HEK293 (cell line): ENCODE measurements around the gene RSRC1.

Experiments
- CTCF ChIA-PET: fragments of 350-600 bp; formaldehyde crosslinking; extraction: SDS; loops from one replicate; lab custom pipeline; 2021; ENCODE audit warnings: antibody characterized with exemption; lab: Yijun Ruan, JAX
- POLR2A ChIA-PET: fragments of 300-600 bp; formaldehyde crosslinking; extraction: SDS; loops from one replicate; lab custom pipeline; 2020; ENCODE audit warnings: antibody characterized with exemption, inconsistent platforms; lab: Yijun Ruan, JAX
- H3K27ac ChIP-seq: fragments of 200-500 bp; sonication (Bioruptor generic); 2 replicates; pipeline ENCODE4 v1.5.1; 2014; ENCODE audit warnings: low read depth, low read length, control low read depth, inconsistent platforms; ENCODE audit errors: extremely low read depth
- H3K36me3 ChIP-seq, 2 experiments: fragments of 200-500 bp in 1 of 2; sonication (Bioruptor generic) in 1 of 2; 1 replicate in 1 of 2; 2 replicates in 1 of 2; pipeline ENCODE4 v1.5.1; 2014 to 2017; ENCODE audit warnings: inconsistent platforms in 2 of 2, low read length in 2 of 2; ENCODE audit not compliant: control insufficient read depth in 2 of 2, insufficient read depth in 1 of 2
- H3K4me1 ChIP-seq: fragments of 200-500 bp; sonication (Bioruptor generic); 2 replicates; pipeline ENCODE4 v1.5.1; 2014; ENCODE audit warnings: mild to moderate bottlenecking, low read length, inconsistent platforms; ENCODE audit not compliant: control insufficient read depth, insufficient read depth
- H3K4me3 ChIP-seq: 2 replicates; pipeline ENCODE4 v1.5.1; 2011; ENCODE audit warnings: low read depth, mild to moderate bottlenecking, control low read depth, low read length, moderate library complexity
- H3K9me3 ChIP-seq: fragments of 200-500 bp; sonication (Bioruptor generic); 2 replicates; pipeline ENCODE4 v1.5.1; 2014; ENCODE audit warnings: low read depth, low read length, inconsistent platforms; ENCODE audit not compliant: control insufficient read depth, insufficient read depth
- KLF17 ChIP-seq: fragments of 450-650 bp; formaldehyde crosslinking; IDR thresholded peaks from 2 replicates; pipeline ENCODE4 v1.5.1; 2016; ENCODE audit warnings: missing biosample characterization, missing genetic modification characterization
- MEIS1 ChIP-seq: sonication (generic); formaldehyde crosslinking; IDR thresholded peaks from 2 replicates; pipeline ENCODE4 v1.8.1; 2022; ENCODE audit warnings: missing genetic modification reagents, mild to moderate bottlenecking, borderline replicate concordance
- OSR2 ChIP-seq: fragments of 450-650 bp; formaldehyde crosslinking; IDR thresholded peaks from 2 replicates; pipeline ENCODE4 v1.5.1; 2016; ENCODE audit warnings: missing biosample characterization, missing genetic modification characterization
- SALL2 ChIP-seq: fragments of 450-650 bp; formaldehyde crosslinking; IDR thresholded peaks from 2 replicates; pipeline ENCODE4 v1.5.0; 2017; ENCODE audit warnings: missing biosample characterization, mild to moderate bottlenecking, missing genetic modification characterization, borderline replicate concordance
- SP3 ChIP-seq: fragments of 450-650 bp; formaldehyde crosslinking; IDR thresholded peaks from 2 replicates; pipeline ENCODE4 v1.5.1; 2016; ENCODE audit warnings: missing biosample characterization, missing genetic modification characterization
- ZBTB1 ChIP-seq: fragments of 450-650 bp; formaldehyde crosslinking; IDR thresholded peaks from 2 replicates; pipeline ENCODE4 v1.5.1; 2016; ENCODE audit warnings: missing biosample characterization, missing genetic modification characterization
- ZEB2 ChIP-seq: fragments of 450-650 bp; formaldehyde crosslinking; IDR thresholded peaks from 2 replicates; pipeline ENCODE4 v1.5.1; 2016; ENCODE audit warnings: missing biosample characterization, missing genetic modification characterization
- ZNF274 ChIP-seq, 2 experiments: fragments of 200-500 bp in 1 of 2; fragments of 450-650 bp in 1 of 2; sonication (Bioruptor generic) in 1 of 2; formaldehyde crosslinking in 1 of 2; IDR thresholded peaks; 2 replicates each; pipeline versions ENCODE4 v1.5.1 to v1.6.1; 2014 to 2016; ENCODE audit warnings: borderline replicate concordance in 1 of 2, inconsistent platforms in 1 of 2, low read length in 1 of 2, missing biosample characterization in 1 of 2, missing genetic modification characterization in 1 of 2
- ZNF311 ChIP-seq: fragments of 450-650 bp; formaldehyde crosslinking; IDR thresholded peaks from 2 replicates; pipeline ENCODE4 v1.5.1; 2017; ENCODE audit warnings: missing biosample characterization, missing genetic modification characterization, borderline replicate concordance
- ZNF362 ChIP-seq: fragments of 450-650 bp; formaldehyde crosslinking; IDR thresholded peaks from 2 replicates; pipeline ENCODE4 v1.5.1; 2016; ENCODE audit warnings: missing biosample characterization, missing genetic modification characterization
- ZNF394 ChIP-seq: fragments of 450-650 bp; formaldehyde crosslinking; IDR thresholded peaks from 2 replicates; pipeline ENCODE4 v1.5.1; 2016; ENCODE audit warnings: missing biosample characterization, missing genetic modification characterization, mild to moderate bottlenecking, moderate library complexity, borderline replicate concordance
- ZNF529 ChIP-seq: fragments of 450-650 bp; formaldehyde crosslinking; IDR thresholded peaks from 2 replicates; pipeline ENCODE4 v1.5.1; 2017; ENCODE audit warnings: missing genetic modification characterization, missing biosample characterization; ENCODE audit not compliant: insufficient replicate concordance
- ZNF558 ChIP-seq: fragments of 450-650 bp; formaldehyde crosslinking; IDR thresholded peaks from 2 replicates; pipeline ENCODE4 v1.5.1; 2016; ENCODE audit warnings: missing biosample characterization, missing genetic modification characterization
- ZNF571 ChIP-seq: fragments of 450-650 bp; formaldehyde crosslinking; IDR thresholded peaks from 2 replicates; pipeline ENCODE4 v1.5.0; 2017; ENCODE audit warnings: missing biosample characterization, missing genetic modification characterization
- ZNF639 ChIP-seq: fragments of 450-650 bp; formaldehyde crosslinking; IDR thresholded peaks from 2 replicates; pipeline ENCODE4 v1.5.1; 2016; ENCODE audit warnings: missing biosample characterization, missing genetic modification characterization
- ZNF658 ChIP-seq: fragments of 450-650 bp; formaldehyde crosslinking; IDR thresholded peaks from 2 replicates; pipeline ENCODE4; 2016; ENCODE audit warnings: missing biosample characterization, missing genetic modification characterization
- ZNF664 ChIP-seq: fragments of 450-650 bp; formaldehyde crosslinking; IDR thresholded peaks from 2 replicates; pipeline ENCODE4 v1.5.1; 2016; ENCODE audit warnings: missing biosample characterization, missing genetic modification characterization
- TF ChIP-seq, protein P1 (sequence below): fragments of 450-650 bp; formaldehyde crosslinking; IDR thresholded peaks from 2 replicates; pipeline ENCODE4 v1.5.1; 2017; ENCODE audit warnings: missing biosample characterization, missing genetic modification characterization
- TF ChIP-seq, protein P2 (sequence below): fragments of 450-650 bp; IDR thresholded peaks from 2 replicates; pipeline ENCODE4 v1.5.1; 2018; ENCODE audit warnings: missing biosample characterization, mild to moderate bottlenecking, missing genetic modification characterization
- TF ChIP-seq, protein P3 (sequence below): fragments of 450-650 bp; formaldehyde crosslinking; IDR thresholded peaks from 2 replicates; pipeline ENCODE4 v1.5.1; 2016; ENCODE audit warnings: missing biosample characterization, missing genetic modification characterization

Gene RSRC1

GRCh38 chr3:158308236-158308928 is 198.5 kb downstream of the RSRC1 start:
- ChIA-PET POLR2A (no interaction called here), CTCF (interaction anchor here (0.6 kb wide), 1 partner anchor 940 kb away, joined by 4 read pairs; no protein-coding TSS in a partner anchor)
- Histone ChIP-seq H3K4me3 (no peak overlapping the region), H3K9me3 (no peaks in the 10 kb centered on the region), H3K36me3 (no peaks in the 10 kb centered on the region), H3K4me1 (no peaks in the 10 kb centered on the region), H3K27ac (no peak overlapping the region)
- TF ChIP-seq, protein P1, sequence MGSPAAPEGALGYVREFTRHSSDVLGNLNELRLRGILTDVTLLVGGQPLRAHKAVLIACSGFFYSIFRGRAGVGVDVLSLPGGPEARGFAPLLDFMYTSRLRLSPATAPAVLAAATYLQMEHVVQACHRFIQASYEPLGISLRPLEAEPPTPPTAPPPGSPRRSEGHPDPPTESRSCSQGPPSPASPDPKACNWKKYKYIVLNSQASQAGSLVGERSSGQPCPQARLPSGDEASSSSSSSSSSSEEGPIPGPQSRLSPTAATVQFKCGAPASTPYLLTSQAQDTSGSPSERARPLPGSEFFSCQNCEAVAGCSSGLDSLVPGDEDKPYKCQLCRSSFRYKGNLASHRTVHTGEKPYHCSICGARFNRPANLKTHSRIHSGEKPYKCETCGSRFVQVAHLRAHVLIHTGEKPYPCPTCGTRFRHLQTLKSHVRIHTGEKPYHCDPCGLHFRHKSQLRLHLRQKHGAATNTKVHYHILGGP, result no peak
- TF ChIP-seq ZNF529 (tag by site-specific recombination) (no peak), ZNF311 (no peak), SALL2 (tag by site-specific recombination) (no peak), ZNF639 (tag by site-specific recombination) (no peak), ZNF274 (IDR thresholded peaks at IDR 0.05; ENCODE audit: low read length) (no peak), ZNF274 (tag by site-specific recombination; IDR thresholded peaks at IDR 0.05; ENCODE audit: borderline replicate concordance) (no peak), ZNF362 (tag by site-specific recombination) (no peak), ZBTB1 (tag by site-specific recombination) (no peak), ZNF558 (tag by site-specific recombination) (no peak)
- TF ChIP-seq, protein P2, sequence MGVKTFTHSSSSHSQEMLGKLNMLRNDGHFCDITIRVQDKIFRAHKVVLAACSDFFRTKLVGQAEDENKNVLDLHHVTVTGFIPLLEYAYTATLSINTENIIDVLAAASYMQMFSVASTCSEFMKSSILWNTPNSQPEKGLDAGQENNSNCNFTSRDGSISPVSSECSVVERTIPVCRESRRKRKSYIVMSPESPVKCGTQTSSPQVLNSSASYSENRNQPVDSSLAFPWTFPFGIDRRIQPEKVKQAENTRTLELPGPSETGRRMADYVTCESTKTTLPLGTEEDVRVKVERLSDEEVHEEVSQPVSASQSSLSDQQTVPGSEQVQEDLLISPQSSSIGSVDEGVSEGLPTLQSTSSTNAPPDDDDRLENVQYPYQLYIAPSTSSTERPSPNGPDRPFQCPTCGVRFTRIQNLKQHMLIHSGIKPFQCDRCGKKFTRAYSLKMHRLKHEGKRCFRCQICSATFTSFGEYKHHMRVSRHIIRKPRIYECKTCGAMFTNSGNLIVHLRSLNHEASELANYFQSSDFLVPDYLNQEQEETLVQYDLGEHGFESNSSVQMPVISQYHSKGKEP (tag by site-specific recombination), result no peak

DNA sequence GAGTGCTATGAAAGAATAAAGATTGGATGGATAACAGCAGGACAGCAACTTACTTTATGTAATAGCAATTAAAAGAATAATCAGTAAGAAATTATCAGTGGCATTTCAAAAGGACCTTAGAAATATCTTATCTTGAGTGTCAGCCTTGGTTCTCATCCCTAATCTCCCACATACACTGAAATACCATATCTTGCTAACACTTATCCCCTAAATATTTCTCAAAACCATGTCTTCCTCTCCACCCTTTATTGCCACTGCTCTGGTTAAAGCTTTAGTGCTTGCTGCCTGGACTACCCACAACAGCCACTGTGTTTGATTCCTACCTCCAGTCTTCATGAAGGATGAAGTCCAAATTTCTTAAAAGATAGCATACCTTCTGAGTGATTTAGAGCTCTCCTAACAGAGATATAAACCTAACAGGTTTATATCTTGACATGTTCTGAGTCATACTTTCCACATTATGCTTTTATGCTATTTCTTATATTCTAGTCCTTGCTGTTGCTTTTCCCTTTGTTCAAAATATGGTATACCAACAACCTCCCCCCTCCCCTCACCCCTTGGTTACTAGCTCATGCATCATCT is 202.8 kb downstream of the RSRC1 start:
- ChIA-PET CTCF (interaction anchor here (0.6 to 1.5 kb wide), 6 partner anchors 10 to 706 kb away, joined by 3 to 7 read pairs (median 3); no protein-coding TSS in a partner anchor), POLR2A (interaction anchor here (1.1 kb wide), 1 partner anchor 203 kb away, joined by 5 read pairs; the partner anchor contains the start of gene RSRC1)
- H3K36me3 ChIP-seq, result no peaks in the 10 kb centered on the region
- no peak overlapping the region for H3K27ac ChIP-seq
- no peak overlapping the region for H3K4me3 ChIP-seq
- H3K4me1 ChIP-seq, result no peaks in the 10 kb centered on the region
- no peaks in the 10 kb centered on the region for H3K9me3 ChIP-seq
- TF ChIP-seq ZEB2 (tag by site-specific recombination) (no peak), ZNF394 (tag by site-specific recombination) (no peak), MEIS1 (CRISPR knock-in tag) (no peak), KLF17 (no peak), OSR2 (tag by site-specific recombination) (no peak), ZNF664 (tag by site-specific recombination) (no peak), ZNF571 (tag by site-specific recombination) (no peak), SP3 (tag by site-specific recombination) (no peak), ZNF658 (no peak)
- TF ChIP-seq, protein P3, sequence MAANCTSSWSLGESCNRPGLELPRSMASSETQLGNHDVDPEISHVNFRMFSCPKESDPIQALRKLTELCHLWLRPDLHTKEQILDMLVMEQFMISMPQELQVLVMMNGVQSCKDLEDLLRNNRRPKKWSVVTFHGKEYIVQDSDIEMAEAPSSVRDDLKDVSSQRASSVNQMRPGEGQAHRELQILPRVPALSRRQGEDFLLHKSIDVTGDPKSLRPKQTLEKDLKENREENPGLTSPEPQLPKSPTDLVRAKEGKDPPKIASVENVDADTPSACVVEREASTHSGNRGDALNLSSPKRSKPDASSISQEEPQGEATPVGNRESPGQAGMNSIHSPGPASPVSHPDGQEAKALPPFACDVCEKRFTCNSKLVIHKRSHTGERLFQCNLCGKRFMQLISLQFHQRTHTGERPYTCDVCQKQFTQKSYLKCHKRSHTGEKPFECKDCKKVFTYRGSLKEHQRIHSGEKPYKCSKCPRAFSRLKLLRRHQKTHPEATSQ (tag by site-specific recombination), result no peak
